A549 (cell line): ENCODE measurements around the gene INF2. TPM values are rescaled to one million over a fixed set of nuclear protein-coding genes. Genes with fewer than 3 reads are reported as not detected.
A peak's percentile ranks its signal among the peaks of the same experiment; 100 is the strongest.

ENCODE experiments used
- ATAC-seq, 2 experiments: fragments of 200-7000 bp in 1 of 2; fragments of >200 bp in 1 of 2; cut with Nextera tagmentation in 1 of 2; cut with Tn5 transposase in 1 of 2; 3 replicates each; pipeline versions ENCODE4 v1.8.0 to v1.9.1; 2018 to 2020; ENCODE audit warnings: mild to moderate bottlenecking in 1 of 2, moderate library complexity in 1 of 2
- CTCF ChIA-PET: fragments of 300-600 bp; sonication (Branson Sonifier 250); formaldehyde crosslinking; extraction: SDS; loops from one replicate; lab custom pipeline; 2021; ENCODE audit warnings: antibody characterized with exemption, inconsistent platforms; lab: Yijun Ruan, JAX
- POLR2A ChIA-PET: fragments of 350-600 bp; formaldehyde crosslinking; extraction: SDS; loops from one replicate; lab custom pipeline; 2021; ENCODE audit warnings: antibody characterized with exemption, inconsistent platforms; lab: Yijun Ruan, JAX
- DNase-seq, 2 experiments: peaks; one replicate each; pipeline versions ENCODE4 v3.0.0 to v3.0.0-alpha.2; 2011 to 2016; ENCODE audit warnings: low read depth in 1 of 2, low spot score in 1 of 2
- FAIRE-seq: peaks from 2 replicates; lab custom pipeline; 2011; peaks lifted over from hg19 to GRCh38; lab: Jason Lieb, UNC
- H3K27ac ChIP-seq, 2 experiments: fragments of >200 bp; sonication (Bioruptor Twin); formaldehyde crosslinking; 3 replicates each; pipeline ENCODE4 v1.5.1; 2016 to 2017
- H3K4me1 ChIP-seq: fragments of >200 bp; sonication (Bioruptor Twin); formaldehyde crosslinking; 3 replicates; pipeline ENCODE4 v1.6.1; 2016
- H3K4me2 ChIP-seq: fragments of >200 bp; sonication (Bioruptor Twin); formaldehyde crosslinking; 3 replicates; pipeline ENCODE4 v1.6.1; 2016
- H3K4me3 ChIP-seq: fragments of >200 bp; sonication (Bioruptor Twin); formaldehyde crosslinking; 3 replicates; pipeline ENCODE4 v1.5.1; 2016
- H3K9me3 ChIP-seq: fragments of >200 bp; sonication (Bioruptor Twin); formaldehyde crosslinking; 3 replicates; pipeline ENCODE4 v1.6.1; 2016
- BHLHE40 ChIP-seq: IDR thresholded peaks from 2 replicates; pipeline ENCODE4 v1.6.1; 2012; ENCODE audit warnings: low read depth, low read length, inconsistent platforms
- CHD2 ChIP-seq: fragments of 150-350 bp; IDR thresholded peaks from 2 replicates; pipeline ENCODE4 v1.6.1; 2014; ENCODE audit warnings: low read length; ENCODE audit not compliant: partially characterized antibody
- FOSL2 ChIP-seq, 2 experiments: fragments of 450-650 bp in 1 of 2; fragments of >200 bp in 1 of 2; sonication (Bioruptor Twin) in 1 of 2; formaldehyde crosslinking; IDR thresholded peaks; 2 replicates each; pipeline versions ENCODE4 v1.5.0 to v1.6.1; 2016 to 2020; ENCODE audit warnings: mild to moderate bottlenecking in 1 of 2, moderate library complexity in 1 of 2
- HEYL ChIP-seq: fragments of 250-450 bp; sonication (Bioruptor Pico); IDR thresholded peaks from 2 replicates; pipeline ENCODE4 v1.8.0; 2021; ENCODE audit warnings: mild to moderate bottlenecking, moderate library complexity
- HOXA7 ChIP-seq: fragments of 250-450 bp; sonication (Bioruptor Pico); IDR thresholded peaks from 2 replicates; pipeline ENCODE4 v1.5.0; 2020; ENCODE audit warnings: mild to moderate bottlenecking, moderate library complexity
- HOXB5 ChIP-seq: fragments of 250-450 bp; sonication (Bioruptor Pico); IDR thresholded peaks from 2 replicates; pipeline ENCODE4 v1.5.0; 2020; ENCODE audit warnings: mild to moderate bottlenecking, moderate library complexity
- JUN ChIP-seq, 2 experiments: fragments of >200 bp; sonication (Bioruptor Twin); formaldehyde crosslinking; IDR thresholded peaks; 2 replicates in 1 of 2; 3 replicates in 1 of 2; pipeline ENCODE4 v1.6.1; 2016 to 2017
- NR3C1 ChIP-seq: fragments of >200 bp; sonication (Bioruptor Twin); formaldehyde crosslinking; IDR thresholded peaks from 3 replicates; pipeline ENCODE4 v1.6.1; 2017
- PHF8 ChIP-seq: fragments of 200-600 bp; sonication (generic); IDR thresholded peaks from 2 replicates; pipeline ENCODE4 v1.6.1; 2016; ENCODE audit warnings: low read depth, mild to moderate bottlenecking, antibody characterized with exemption, moderate library complexity, borderline replicate concordance
- RAD21 ChIP-seq, 2 experiments: fragments of >200 bp in 1 of 2; sonication (Bioruptor Twin) in 1 of 2; formaldehyde crosslinking in 1 of 2; IDR thresholded peaks in 1 of 2; conservative IDR thresholded peaks in 1 of 2; 2 replicates in 1 of 2; 3 replicates in 1 of 2; pipeline ENCODE4 v1.6.1; 2012 to 2018; ENCODE audit warnings: inconsistent platforms in 1 of 2
- RCOR1 ChIP-seq: fragments of 150-350 bp; IDR thresholded peaks from 2 replicates; pipeline ENCODE4 v1.6.1; 2014; ENCODE audit warnings: antibody characterized with exemption, low read length, low read depth
- SMC3 ChIP-seq: fragments of >200 bp; sonication (Bioruptor Twin); formaldehyde crosslinking; IDR thresholded peaks from 3 replicates; pipeline ENCODE4 v1.6.1; 2018; ENCODE audit warnings: inconsistent platforms
- ZFP36 ChIP-seq: fragments of 450-650 bp; IDR thresholded peaks from 2 replicates; pipeline ENCODE4 v1.6.1; 2014; ENCODE audit warnings: borderline replicate concordance; ENCODE audit not compliant: partially characterized antibody
- ZSCAN20 ChIP-seq: fragments of 250-450 bp; sonication (Bioruptor Pico); IDR thresholded peaks from 2 replicates; pipeline ENCODE4 v1.8.0; 2022; ENCODE audit warnings: mild to moderate bottlenecking, moderate library complexity
- WGBS: methylation state at CpG from one replicate; pipeline ENCODE4 v1.1.6; 2017; ENCODE audit errors: missing lambda C conversion rate; 5-methylcytosine and 5-hydroxymethylcytosine counted together
- polyA plus RNA-seq, 4 experiments: library from polyadenylated mRNA; depleted of rRNA in 3 of 4; stranded (reverse); fragments of >200 nt; fragmentation: RNase III in 1 of 4; extraction: RNeasy Plus Mini Kit Qiagen cat#74134 plus additional on column Dnase treatment in 1 of 4; gene quantifications; 2 replicates in 3 of 4; 3 replicates in 1 of 4; pipeline ENCODE4 v1.2.3, GENCODE V29; 2011 to 2017
- TF ChIP-seq, protein P1 (sequence below): IDR thresholded peaks from 2 replicates; pipeline ENCODE4 v1.6.1; 2012; ENCODE audit warnings: low read depth, borderline replicate concordance
- TF ChIP-seq, protein P2 (sequence below): fragments of 450-650 bp; IDR thresholded peaks from 2 replicates; pipeline ENCODE4 v1.6.1; 2014; ENCODE audit warnings: antibody characterized with exemption
- TF ChIP-seq, protein P3 (sequence below): IDR thresholded peaks from 2 replicates; pipeline ENCODE4 v1.6.1; 2012
- TF ChIP-seq, protein P4 (sequence below): IDR thresholded peaks from 2 replicates; pipeline ENCODE4 v1.6.1; 2012
- TF ChIP-seq, protein P5 (sequence below): fragments of >200 bp; sonication (Bioruptor Twin); formaldehyde crosslinking; IDR thresholded peaks from 3 replicates; pipeline ENCODE4 v1.5.1; 2016
- TF ChIP-seq, protein P6 (sequence below): fragments of 150-350 bp; IDR thresholded peaks from 2 replicates; pipeline ENCODE4 v1.6.1; 2014; ENCODE audit warnings: low read depth, mild to moderate bottlenecking, low read length

Gene INF2
- polyA plus RNA-seq, 2 of the 4 experiments (the other 2 are of a cell fraction): 24.7 to 71.2 TPM

DNA sequence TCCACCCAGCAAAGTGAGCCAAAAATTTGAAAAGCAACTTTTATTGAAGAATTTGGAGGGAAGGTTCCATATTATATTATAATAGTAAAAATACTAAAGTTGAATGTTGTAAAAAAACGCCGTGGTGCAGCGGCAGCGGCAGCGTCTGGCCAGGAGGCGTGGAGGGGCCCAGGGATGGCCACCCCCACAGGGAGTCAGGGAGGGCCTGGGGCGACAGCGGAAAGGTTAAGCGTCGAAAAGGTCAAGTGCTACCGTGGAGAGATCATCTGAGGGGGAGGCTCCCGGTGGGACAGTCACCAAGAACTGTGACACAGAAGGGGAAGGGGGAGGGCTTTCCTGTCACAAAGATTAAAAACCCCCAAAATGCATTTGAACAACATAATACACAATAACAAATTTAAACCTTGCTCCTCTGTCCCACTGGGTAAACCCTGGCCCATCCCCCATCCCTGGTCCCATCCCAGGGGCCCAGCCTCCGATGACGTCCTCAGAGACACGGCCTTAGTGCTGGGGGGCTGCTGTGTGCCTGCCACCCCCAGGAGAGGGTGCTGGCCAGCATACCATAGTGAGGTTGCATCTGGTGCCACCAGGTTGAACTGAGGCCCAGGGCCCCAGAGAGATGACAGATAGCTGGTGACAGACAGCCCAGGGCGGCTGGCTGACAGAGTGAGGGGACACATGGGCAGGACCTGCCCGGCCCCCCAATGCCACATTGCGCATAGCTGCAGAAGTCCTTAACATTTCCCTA lies 80.1 kb downstream of the INF2 start:
- CTCF ChIA-PET: interaction anchor here (0.6 to 9.3 kb wide), 28 partner anchors 9 to 278 kb away, joined by 3 to 88 read pairs (median 6); partner anchors contain the start of genes ADSS1 and SIVA1
- peaks cover 2% of the 10 kb centered on the region; the same call in 1 of the 3 replicates for H3K9me3 ChIP-seq
- DNase-seq: no peak
- POLR2A ChIA-PET: interaction anchor here (1.5 kb wide), 1 partner anchor 57 kb away, joined by 3 read pairs; no protein-coding TSS in a partner anchor
- no peak for ATAC-seq
- peak overlapping the region in 1 of 2 experiments; percentile 82; a peak in 2 of 6 replicates for H3K27ac ChIP-seq
- peaks cover 14% of the 10 kb centered on the region for H3K4me1 ChIP-seq
- H3K4me3 ChIP-seq: no peak overlapping the region
- 78% methylated on average over 18 of the region's 18 CpGs for WGBS
- TF ChIP-seq, protein P1, sequence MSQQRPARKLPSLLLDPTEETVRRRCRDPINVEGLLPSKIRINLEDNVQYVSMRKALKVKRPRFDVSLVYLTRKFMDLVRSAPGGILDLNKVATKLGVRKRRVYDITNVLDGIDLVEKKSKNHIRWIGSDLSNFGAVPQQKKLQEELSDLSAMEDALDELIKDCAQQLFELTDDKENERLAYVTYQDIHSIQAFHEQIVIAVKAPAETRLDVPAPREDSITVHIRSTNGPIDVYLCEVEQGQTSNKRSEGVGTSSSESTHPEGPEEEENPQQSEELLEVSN: no peak
- no peak for TF ChIP-seq RCOR1
- TF ChIP-seq RAD21 (conservative IDR thresholded peaks at IDR 0.05 in 1 of 2, IDR thresholded peaks at IDR 0.05 in 1 of 2): no peak
- TF ChIP-seq ZSCAN20: no peak
- TF ChIP-seq HOXA7 (CRISPR knock-in tag): no peak
- no peak for TF ChIP-seq JUN (IDR thresholded peaks at IDR 0.05)
- TF ChIP-seq, protein P2, sequence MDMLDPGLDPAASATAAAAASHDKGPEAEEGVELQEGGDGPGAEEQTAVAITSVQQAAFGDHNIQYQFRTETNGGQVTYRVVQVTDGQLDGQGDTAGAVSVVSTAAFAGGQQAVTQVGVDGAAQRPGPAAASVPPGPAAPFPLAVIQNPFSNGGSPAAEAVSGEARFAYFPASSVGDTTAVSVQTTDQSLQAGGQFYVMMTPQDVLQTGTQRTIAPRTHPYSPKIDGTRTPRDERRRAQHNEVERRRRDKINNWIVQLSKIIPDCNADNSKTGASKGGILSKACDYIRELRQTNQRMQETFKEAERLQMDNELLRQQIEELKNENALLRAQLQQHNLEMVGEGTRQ: no peak
- no peak for TF ChIP-seq SMC3
- TF ChIP-seq NR3C1: no peak
- TF ChIP-seq, protein P3, sequence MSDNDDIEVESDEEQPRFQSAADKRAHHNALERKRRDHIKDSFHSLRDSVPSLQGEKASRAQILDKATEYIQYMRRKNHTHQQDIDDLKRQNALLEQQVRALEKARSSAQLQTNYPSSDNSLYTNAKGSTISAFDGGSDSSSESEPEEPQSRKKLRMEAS: no peak
- TF ChIP-seq, protein P4, sequence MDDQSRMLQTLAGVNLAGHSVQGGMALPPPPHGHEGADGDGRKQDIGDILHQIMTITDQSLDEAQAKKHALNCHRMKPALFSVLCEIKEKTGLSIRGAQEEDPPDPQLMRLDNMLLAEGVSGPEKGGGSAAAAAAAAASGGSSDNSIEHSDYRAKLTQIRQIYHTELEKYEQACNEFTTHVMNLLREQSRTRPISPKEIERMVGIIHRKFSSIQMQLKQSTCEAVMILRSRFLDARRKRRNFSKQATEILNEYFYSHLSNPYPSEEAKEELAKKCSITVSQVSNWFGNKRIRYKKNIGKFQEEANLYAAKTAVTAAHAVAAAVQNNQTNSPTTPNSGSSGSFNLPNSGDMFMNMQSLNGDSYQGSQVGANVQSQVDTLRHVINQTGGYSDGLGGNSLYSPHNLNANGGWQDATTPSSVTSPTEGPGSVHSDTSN: no peak
- TF ChIP-seq CHD2: no peak
- TF ChIP-seq HEYL (CRISPR knock-in tag): no peak
- no peak for TF ChIP-seq PHF8
- TF ChIP-seq FOSL2 (IDR thresholded peaks at IDR 0.05): no peak
- TF ChIP-seq FOSL2 (CRISPR knock-in tag; IDR thresholded peaks at IDR 0.05): no peak
- no peak for TF ChIP-seq ZFP36
- TF ChIP-seq, protein P5, sequence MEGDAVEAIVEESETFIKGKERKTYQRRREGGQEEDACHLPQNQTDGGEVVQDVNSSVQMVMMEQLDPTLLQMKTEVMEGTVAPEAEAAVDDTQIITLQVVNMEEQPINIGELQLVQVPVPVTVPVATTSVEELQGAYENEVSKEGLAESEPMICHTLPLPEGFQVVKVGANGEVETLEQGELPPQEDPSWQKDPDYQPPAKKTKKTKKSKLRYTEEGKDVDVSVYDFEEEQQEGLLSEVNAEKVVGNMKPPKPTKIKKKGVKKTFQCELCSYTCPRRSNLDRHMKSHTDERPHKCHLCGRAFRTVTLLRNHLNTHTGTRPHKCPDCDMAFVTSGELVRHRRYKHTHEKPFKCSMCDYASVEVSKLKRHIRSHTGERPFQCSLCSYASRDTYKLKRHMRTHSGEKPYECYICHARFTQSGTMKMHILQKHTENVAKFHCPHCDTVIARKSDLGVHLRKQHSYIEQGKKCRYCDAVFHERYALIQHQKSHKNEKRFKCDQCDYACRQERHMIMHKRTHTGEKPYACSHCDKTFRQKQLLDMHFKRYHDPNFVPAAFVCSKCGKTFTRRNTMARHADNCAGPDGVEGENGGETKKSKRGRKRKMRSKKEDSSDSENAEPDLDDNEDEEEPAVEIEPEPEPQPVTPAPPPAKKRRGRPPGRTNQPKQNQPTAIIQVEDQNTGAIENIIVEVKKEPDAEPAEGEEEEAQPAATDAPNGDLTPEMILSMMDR: no peak
- no peak for TF ChIP-seq BHLHE40
- TF ChIP-seq HOXB5 (CRISPR knock-in tag): no peak
- TF ChIP-seq, protein P6, sequence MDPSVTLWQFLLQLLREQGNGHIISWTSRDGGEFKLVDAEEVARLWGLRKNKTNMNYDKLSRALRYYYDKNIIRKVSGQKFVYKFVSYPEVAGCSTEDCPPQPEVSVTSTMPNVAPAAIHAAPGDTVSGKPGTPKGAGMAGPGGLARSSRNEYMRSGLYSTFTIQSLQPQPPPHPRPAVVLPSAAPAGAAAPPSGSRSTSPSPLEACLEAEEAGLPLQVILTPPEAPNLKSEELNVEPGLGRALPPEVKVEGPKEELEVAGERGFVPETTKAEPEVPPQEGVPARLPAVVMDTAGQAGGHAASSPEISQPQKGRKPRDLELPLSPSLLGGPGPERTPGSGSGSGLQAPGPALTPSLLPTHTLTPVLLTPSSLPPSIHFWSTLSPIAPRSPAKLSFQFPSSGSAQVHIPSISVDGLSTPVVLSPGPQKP: no peak
- no peak for FAIRE-seq
- no peak overlapping the region for H3K4me2 ChIP-seq
